Subcutaneous abdominal adipose tissue (tissue), 5 donors: Measurements from ENCODE around the gene SCYL1.

Experiments used
- H3K27ac ChIP-seq: one replicate; pipeline ENCODE4 v1.7.0; 2013; ENCODE audit warnings: low read depth, mild to moderate bottlenecking, inconsistent platforms, low read length, moderate library complexity
- H3K27me3 ChIP-seq, 5 donors: one replicate each; pipeline ENCODE4 v1.7.0; 2013; ENCODE audit warnings: low read length in 5 of 5, inconsistent platforms in 1 of 5; ENCODE audit not compliant: control insufficient read depth in 5 of 5, insufficient read depth in 4 of 5
- H3K36me3 ChIP-seq, 5 donors: one replicate each; pipeline ENCODE4 v1.7.0; 2013; ENCODE audit warnings: low read length in 5 of 5; ENCODE audit not compliant: control insufficient read depth in 5 of 5, insufficient read depth in 5 of 5
- H3K4me1 ChIP-seq, 5 donors: one replicate each; pipeline ENCODE4 v1.7.0; 2013; ENCODE audit warnings: low read length in 5 of 5, mild to moderate bottlenecking in 3 of 5, moderate library complexity in 1 of 5; ENCODE audit not compliant: control insufficient read depth in 5 of 5, insufficient read depth in 5 of 5
- H3K4me3 ChIP-seq, 5 donors: one replicate each; pipeline ENCODE4 v1.7.0; 2013; ENCODE audit warnings: low read length in 5 of 5, low read depth in 1 of 5
- H3K9ac ChIP-seq, 5 donors: one replicate each; pipeline ENCODE4 v1.7.0; 2013; ENCODE audit warnings: low read length in 5 of 5, mild to moderate bottlenecking in 4 of 5, moderate library complexity in 3 of 5
- H3K9me3 ChIP-seq, 5 donors: one replicate each; pipeline ENCODE4 v1.7.0; 2013; ENCODE audit warnings: low read length in 5 of 5; ENCODE audit not compliant: control insufficient read depth in 5 of 5
- donor health status: healthy.
- donor health status: healthy.
- donor health status: healthy.
- donor health status: healthy.
- donor health status: healthy.

Gene SCYL1

DNA sequence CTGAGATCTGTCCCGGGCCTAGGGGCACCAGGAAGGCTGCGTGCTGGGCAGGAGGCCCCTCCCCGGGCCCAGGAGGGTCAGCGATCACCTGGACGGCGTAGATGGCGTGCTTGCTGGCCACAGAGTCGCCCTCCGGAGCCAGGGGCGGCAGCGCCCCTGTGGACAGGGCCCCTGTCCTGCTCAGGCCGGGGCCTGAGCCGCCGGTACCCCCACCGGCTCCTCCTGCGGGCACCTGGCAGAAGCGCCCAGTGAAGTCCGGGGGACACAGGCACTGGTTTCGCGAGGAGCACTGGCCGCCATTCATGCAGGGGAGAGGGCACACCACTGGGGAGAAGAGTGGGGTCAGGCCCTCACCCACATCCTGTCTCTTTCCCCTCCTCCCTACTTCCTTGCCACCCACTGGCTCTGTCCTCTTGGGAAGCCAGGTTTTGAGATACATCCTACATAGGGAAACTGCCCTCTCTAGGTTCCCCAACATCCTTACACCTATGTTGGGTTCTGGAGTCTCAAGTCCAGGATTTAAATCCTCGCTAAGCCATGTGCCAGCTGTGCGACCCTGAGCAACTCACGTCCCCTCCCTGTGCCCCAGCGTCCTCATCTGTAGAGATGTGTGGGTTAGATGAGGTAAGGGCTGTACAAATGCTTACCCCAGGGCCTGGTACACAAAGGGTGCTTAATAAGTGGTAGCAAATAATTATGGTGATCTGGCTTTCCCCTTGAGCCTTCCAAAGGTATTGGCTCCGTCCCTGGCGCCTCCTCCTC is 29.4 kb downstream of the SCYL1 start:
- H3K9ac ChIP-seq: peak overlapping the region in 2 of 5 donors; percentile 28 to 53
- peaks cover 0 to 26% (median 17%) of the 10 kb centered on the region in 5 donors for H3K36me3 ChIP-seq
- H3K27ac ChIP-seq: no peak overlapping the region
- no peak overlapping the region for H3K4me3 ChIP-seq
- H3K9me3 ChIP-seq: no peaks in the 10 kb centered on the region
- peaks cover 5 to 51% (median 45%) of the 10 kb centered on the region in 5 donors for H3K4me1 ChIP-seq
- H3K27me3 ChIP-seq: no peaks in the 10 kb centered on the region

DNA sequence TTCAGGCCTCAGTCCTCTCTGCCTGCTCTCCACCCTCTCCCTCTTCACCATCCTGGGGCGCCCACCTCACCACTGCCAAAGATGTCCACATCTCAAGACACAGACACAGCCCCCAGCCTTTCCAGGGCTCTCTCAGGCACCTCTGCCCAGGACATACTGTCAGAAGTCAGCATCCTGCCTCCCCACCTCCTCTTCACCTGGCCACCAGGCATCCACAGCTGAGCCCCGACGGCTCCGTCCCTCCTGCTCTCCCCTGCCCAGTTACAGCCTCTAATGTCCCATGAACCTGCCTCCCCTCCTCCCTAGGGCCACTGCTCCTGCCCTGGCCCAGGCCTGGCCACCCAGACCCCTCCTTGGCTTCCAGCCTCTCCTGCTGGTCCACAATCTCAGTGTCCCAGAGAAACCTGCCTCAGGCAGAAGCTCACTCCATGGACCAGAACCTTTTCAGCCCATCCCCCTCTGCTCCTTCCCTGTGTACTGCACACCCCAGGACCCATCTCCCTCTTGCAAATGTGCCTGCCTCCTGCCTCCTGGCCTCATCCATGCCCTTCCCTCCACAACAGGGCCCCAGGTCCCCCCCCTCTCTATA is 30.1 kb downstream of the SCYL1 start:
- H3K9me3 ChIP-seq: no peaks in the 10 kb centered on the region
- H3K27ac ChIP-seq: peak overlapping the region; percentile 23
- H3K9ac ChIP-seq: peak overlapping the region in 4 of 5 donors; percentile 28 to 53 (median 37)
- H3K36me3 ChIP-seq: peaks cover 0 to 22% (median 17%) of the 10 kb centered on the region in 5 donors
- no peaks in the 10 kb centered on the region for H3K27me3 ChIP-seq
- peaks cover 5 to 58% (median 52%) of the 10 kb centered on the region in 5 donors for H3K4me1 ChIP-seq
- no peak overlapping the region for H3K4me3 ChIP-seq

DNA sequence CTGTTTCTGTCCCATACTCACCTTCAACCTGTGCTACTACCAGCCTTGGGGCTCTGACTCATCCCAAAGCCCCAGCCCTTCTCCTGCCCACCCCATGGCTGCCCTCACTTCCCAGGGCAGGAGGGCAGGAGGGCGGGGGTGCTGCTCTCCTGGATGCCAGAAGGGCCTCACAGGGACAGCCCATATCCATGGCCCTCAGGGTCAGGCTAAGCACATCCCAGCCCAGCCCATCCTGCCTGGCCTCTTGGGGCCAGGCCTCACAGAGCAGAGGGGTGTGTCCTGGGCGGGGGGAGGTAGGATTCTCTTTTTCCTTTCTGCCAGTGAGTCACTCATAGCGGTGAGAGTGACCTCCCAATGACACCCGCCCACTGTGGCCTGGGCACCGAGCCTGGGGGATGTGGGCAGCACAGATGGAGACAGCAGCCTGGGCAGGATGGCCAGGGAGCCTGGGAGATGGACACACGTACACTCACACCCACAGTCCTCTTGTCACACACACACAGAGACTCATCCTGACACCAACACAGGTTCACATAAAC is 30.9 kb downstream of the SCYL1 start:
- Histone ChIP-seq H3K4me3 (no peak overlapping the region), H3K27ac (peak overlapping the region; percentile 74), H3K36me3 (peaks cover 0 to 21% (median 17%) of the 10 kb centered on the region in 5 donors), H3K4me1 (peaks cover 7 to 66% (median 60%) of the 10 kb centered on the region in 5 donors), H3K9ac (peak overlapping the region in 3 of 5 donors; percentile 32 to 53 (median 42)), H3K27me3 (no peaks in the 10 kb centered on the region), H3K9me3 (no peaks in the 10 kb centered on the region)

DNA sequence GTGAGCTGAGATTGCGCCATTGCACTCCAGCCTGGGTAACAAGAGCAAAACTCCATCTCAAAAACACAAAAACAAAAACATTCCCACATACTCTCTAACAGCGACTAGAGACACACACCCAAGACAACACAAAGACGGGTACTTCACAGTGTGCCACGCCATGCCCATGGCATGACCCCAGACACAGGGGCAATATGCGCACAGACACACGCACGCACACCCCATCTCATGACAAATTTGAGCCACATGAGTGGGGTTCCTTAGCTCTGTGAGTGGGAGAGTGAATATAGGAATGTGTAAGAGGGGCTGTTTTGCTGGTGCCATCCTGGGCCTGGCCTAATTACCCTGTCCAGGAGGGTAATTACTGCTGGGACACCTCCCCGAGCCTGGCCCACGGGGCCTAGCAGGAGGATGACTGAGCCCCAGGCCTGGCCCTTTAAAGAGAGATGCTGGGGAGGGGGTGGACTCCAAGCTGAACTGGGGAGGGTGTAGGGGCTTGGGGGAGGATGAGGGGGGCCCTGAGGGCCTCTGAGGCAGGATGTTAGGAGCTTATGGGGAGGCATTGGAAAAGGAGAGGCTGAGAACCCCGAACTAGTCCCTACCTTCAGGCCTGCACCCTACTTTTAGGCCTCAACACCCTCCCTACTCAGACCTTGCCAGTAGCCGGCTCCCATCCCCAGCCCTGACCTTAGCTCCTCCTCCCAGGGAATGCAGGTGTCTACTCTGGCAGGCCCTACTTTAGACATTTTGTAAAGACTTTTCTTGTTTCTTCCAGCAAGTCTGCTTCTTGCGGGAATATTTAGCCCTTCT is 31.8 kb downstream of the SCYL1 start:
- H3K27ac ChIP-seq: peak overlapping the region; percentile 74
- H3K9me3 ChIP-seq: no peaks in the 10 kb centered on the region
- peak overlapping the region in 3 of 5 donors; percentile 72 to 77 (median 73) for H3K9ac ChIP-seq
- peaks cover 7 to 67% (median 64%) of the 10 kb centered on the region in 5 donors for H3K4me1 ChIP-seq
- H3K4me3 ChIP-seq: peak overlapping the region; percentile 48 to 65 (median 57)
- H3K27me3 ChIP-seq: no peaks in the 10 kb centered on the region
- peaks cover 0 to 13% (median 8%) of the 10 kb centered on the region in 5 donors for H3K36me3 ChIP-seq

DNA sequence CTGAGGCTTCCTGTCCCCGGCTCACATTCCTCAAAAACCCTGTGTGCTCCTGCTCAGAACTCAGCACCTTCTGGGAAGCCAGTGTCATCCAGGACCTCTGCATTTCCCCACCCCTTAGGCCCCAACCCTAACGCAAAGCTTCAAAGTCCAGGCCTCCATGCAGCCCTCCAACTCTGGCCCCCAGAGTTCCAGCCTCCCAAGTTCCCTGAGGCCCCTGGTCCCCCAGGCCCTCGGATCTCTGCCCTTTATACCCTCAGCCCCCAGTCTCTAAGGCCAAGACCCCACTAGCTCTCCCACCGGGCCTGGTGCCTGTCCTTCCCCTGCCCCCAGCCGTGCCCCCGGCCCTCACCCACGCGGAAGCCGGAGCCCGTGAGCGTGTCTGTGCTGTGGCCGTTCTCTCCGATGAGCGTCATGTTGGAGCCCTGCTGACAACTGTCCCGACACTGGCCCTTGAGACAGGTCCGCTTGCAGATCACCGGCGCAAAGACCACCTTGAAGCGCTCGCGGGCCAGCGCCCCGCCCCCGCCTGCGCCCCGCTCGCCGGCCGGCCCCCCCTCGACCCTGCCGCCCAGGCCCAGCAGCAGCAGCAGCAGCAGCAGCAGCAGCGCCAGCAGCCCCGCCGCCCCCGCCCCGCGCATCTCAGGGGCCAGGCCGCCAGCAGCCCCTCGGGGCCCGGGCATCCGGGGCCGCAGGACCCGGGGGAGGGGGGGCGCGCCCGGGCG is 32.6 kb downstream of the SCYL1 start:
- Histone ChIP-seq H3K9me3 (no peaks in the 10 kb centered on the region), H3K9ac (peak overlapping the region in 4 of 5 donors; percentile 65 to 77 (median 72)), H3K4me3 (peak overlapping the region; percentile 48 to 65 (median 60)), H3K27ac (peak overlapping the region; percentile 85), H3K36me3 (peaks cover 0 to 5% (median 2%) of the 10 kb centered on the region in 5 donors), H3K27me3 (no peaks in the 10 kb centered on the region), H3K4me1 (peaks cover 7 to 62% (median 60%) of the 10 kb centered on the region in 5 donors)

DNA sequence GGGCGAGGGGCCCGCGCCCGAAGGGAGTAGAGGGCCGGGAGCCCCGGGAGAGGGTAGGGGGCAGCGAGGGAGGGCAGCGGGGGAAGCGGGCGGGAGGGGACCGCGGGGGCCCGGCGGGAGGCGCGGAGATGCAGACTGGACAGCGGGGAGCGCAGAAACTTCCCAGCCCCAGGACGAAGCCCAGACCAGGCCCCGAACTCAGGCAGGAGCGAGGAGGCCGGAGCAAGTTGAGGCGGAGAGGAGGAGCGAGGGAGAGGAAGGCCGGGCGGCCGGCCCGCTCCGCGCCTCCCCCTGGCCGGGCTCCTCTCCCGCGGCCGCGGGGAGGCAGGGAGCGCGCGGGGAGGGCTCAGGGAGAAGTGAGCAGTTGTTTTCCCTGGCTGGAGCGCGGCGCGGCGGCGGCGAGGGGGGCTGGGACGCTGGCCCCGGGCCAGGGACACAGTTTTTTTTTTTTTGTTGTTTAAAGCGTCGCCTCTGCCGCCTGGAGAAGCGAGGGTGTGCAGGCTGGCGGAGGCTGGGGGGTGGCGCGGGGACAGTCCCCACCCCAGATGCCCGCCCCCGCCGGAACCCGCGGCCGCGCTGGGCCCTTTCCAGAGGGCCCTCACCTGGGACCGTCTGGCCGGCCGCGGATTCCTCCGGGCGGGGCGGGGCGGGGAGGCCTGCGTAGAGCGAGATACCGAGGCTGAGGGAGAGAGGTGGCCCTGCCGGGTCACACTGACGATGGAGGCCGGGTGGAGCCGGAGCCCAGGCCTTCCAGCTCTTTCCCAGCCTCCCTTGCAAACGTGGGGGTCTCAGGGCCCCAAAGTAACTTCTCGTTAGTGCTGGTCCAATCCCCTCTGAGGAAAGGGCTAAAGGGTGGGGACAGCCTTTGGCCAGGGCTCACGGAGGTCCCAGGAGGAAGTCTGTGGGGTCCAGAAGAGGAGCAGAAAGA is 33.4 kb downstream of the SCYL1 start, which contains the start of gene LTBP3:
LTBP3 (minus strand) TSS at position 358 of the 928 bp plus-strand sequence. CDS start 400 bp downstream, outside the sequence.
- peak within 1 kb of the TSS; percentile 85 for H3K27ac ChIP-seq
- H3K9me3 ChIP-seq: no peaks in the 10 kb centered on the region
- H3K4me3 ChIP-seq: peak within 1 kb of the TSS; percentile 57 to 65 (median 61)
- H3K4me1 ChIP-seq: peaks cover 7 to 59% (median 56%) of the 10 kb centered on the region in 5 donors
- no peaks in the 10 kb centered on the region for H3K27me3 ChIP-seq
- peak within 1 kb of the TSS in 4 of 5 donors; percentile 72 to 84 (median 76) for H3K9ac ChIP-seq
- H3K36me3 ChIP-seq: no peaks in the 10 kb centered on the region

DNA sequence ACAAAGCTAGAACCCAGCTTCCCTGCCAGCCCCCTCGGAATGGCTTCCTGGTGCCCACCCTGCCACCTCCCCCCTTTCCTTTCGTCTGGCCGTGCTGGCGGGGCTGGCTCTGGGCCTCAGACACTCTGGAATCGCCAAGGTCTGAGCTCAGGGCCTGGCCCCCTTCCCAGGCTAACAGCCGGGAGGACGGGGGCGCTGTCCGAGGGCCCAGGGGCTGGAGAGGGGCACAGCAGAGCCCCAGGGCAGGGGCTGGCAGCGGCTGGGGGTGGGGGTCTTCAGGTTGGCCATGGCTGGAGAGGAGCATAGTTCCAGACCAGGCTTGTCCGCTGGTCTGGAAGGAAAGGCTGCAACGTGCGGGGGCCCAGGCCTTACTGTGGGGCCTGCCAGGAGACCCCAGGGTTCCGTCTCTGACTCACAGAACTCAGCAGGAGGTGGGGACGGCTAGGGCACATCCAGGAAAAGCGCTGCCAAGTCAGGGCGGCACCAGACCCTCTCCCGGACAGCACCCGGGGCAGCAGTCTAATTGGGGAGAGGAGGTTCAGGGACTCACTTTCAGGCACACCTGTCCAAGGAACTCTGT is 34.1 kb downstream of the SCYL1 start:
- no peaks in the 10 kb centered on the region for H3K27me3 ChIP-seq
- H3K27ac ChIP-seq: peak overlapping the region; percentile 85
- peak overlapping the region in 4 of 5 donors; percentile 62 to 84 (median 72) for H3K9ac ChIP-seq
- peaks cover 7 to 64% (median 53%) of the 10 kb centered on the region in 5 donors for H3K4me1 ChIP-seq
- no peaks in the 10 kb centered on the region for H3K36me3 ChIP-seq
- H3K9me3 ChIP-seq: no peaks in the 10 kb centered on the region
- peak overlapping the region; percentile 42 to 64 (median 60) for H3K4me3 ChIP-seq

DNA sequence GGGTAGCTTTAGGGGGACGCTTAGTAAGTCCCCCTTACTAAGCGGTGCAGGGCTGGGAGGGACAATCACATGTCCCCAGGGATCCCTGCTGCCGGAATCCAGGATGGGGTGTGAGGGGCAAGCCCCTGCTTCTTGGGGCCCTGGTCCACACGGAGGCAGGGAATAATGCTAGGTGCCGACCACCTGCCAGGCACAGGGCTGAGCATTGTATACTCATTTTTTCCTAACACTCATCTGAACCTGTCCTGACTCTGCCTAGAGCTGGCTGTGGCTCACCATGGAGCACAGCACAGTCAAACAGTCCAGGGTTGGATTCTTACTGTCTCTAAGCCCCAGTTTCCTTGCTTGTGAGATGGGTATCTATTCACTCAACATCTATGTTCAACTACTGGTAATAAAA is 34.7 kb downstream of the SCYL1 start:
- Histone ChIP-seq H3K27ac (peak overlapping the region; percentile 85), H3K27me3 (no peaks in the 10 kb centered on the region), H3K9me3 (no peaks in the 10 kb centered on the region), H3K4me1 (peaks cover 7 to 62% (median 52%) of the 10 kb centered on the region in 5 donors), H3K4me3 (no peak overlapping the region), H3K9ac (peak overlapping the region in 2 of 5 donors; percentile 66 to 84), H3K36me3 (no peaks in the 10 kb centered on the region)
